Measurements from ENCODE around the gene ATP6AP1. TPM values are rescaled to one million over a fixed set of nuclear protein-coding genes. Genes with fewer than 3 reads are reported as not detected.
A peak's percentile ranks its signal among the peaks of the same experiment; 100 is the strongest.
"Not testable (repeated sequence)": the region's sequence is repeated elsewhere in the genome, so short reads cannot be mapped to it uniquely, and the experiment has no call there.

The ATP6AP1 gene
- total and polyA plus RNA-seq, 10 donors: 34.2 to 127 (median 82.0) TPM

- TF ChIP-seq POLR2AphosphoS5 (IDR thresholded peaks at IDR 0.05): no peak
- TF ChIP-seq CTCF (IDR thresholded peaks at IDR 0.05 in 8 of 11, conservative IDR thresholded peaks at IDR 0.05 in 3 of 11): no peak
- no peak for TF ChIP-seq POLR2A (IDR thresholded peaks at IDR 0.05)
- no peaks in the 10 kb centered on the region for H3K9me3 ChIP-seq
- intact Hi-C loops (cut with DNase I; ENCODE audit: low total_unique reads): no loop called here
Measured at GRCh38 chrX:154399527-154400368, 28.7 kb upstream of the ATP6AP1 start.

GRCh38 chrX:154400369-154400817 lies 28.1 kb upstream of the ATP6AP1 start:
- 78 to 82% (median 81%) methylated on average over 2 to 6 of the region's 6 CpGs for WGBS, 5 donors
- Histone ChIP-seq H3K4me3 (peak overlapping the region in 3 of 8 donors; percentile 53 to 72 (median 58)), H3K36me3 (peaks cover 0 to 63% (median 19%) of the 10 kb centered on the region in 6 donors), H3K4me1 (peaks cover 0 to 47% (median 22%) of the 10 kb centered on the region in 6 donors), H3K27ac (peak overlapping the region in 3 of 8 donors; percentile 94 to 99 (median 98))
- H3K9me3 ChIP-seq; H3K27me3 ChIP-seq (replicated peaks in 1 of 7); DNase-seq; intact Hi-C loops (cut with DNase I; ENCODE audit: low total_unique reads): not testable (repeated sequence)

More at GRCh38 chrX:154399527-154400368, 28.7 kb upstream of the ATP6AP1 start:
- whole genome bisulfite sequencing, 5 donors: 16 to 59% (median 45%) methylated on average over 8 to 14 of the region's 14 CpGs
- DNase-seq: no peak
- Histone ChIP-seq H3K4me3 (peak overlapping the region; percentile 49 to 72 (median 57)), H3K27me3 (replicated peaks in 1 of 7) (no peaks in the 10 kb centered on the region), H3K36me3 (peaks cover 0 to 57% (median 19%) of the 10 kb centered on the region in 6 donors), H3K27ac (peak overlapping the region in 7 of 8 donors; percentile 94 to 99 (median 98)), H3K4me1 (peaks cover 0 to 47% (median 22%) of the 10 kb centered on the region in 6 donors)

GRCh38 chrX:154401045-154401799 lies 27.3 kb upstream of the ATP6AP1 start:
- no peaks in the 10 kb centered on the region for H3K9me3 ChIP-seq
- peak overlapping the region in 2 of 8 donors; percentile 7 to 94 for H3K27ac ChIP-seq
- no peak for DNase-seq
- TF ChIP-seq POLR2A (IDR thresholded peaks at IDR 0.05) (no peak), CTCF (IDR thresholded peaks at IDR 0.05 in 8 of 11, conservative IDR thresholded peaks at IDR 0.05 in 3 of 11) (no peak), POLR2AphosphoS5 (IDR thresholded peaks at IDR 0.05) (peak in 2 of 3 donors; percentile 24 to 59)
- WGBS, 5 donors: 50 to 71% (median 60%) methylated on average over 3 to 6 of the region's 6 CpGs
- H3K36me3 ChIP-seq: peaks cover 0 to 64% (median 19%) of the 10 kb centered on the region in 6 donors
- peaks cover 0 to 46% (median 22%) of the 10 kb centered on the region in 6 donors for H3K4me1 ChIP-seq
- H3K4me3 ChIP-seq: no peak overlapping the region
- no peaks in the 10 kb centered on the region for H3K27me3 ChIP-seq (replicated peaks in 1 of 7)
- intact Hi-C loops (cut with DNase I; ENCODE audit: low total_unique reads): no loop called here

- peaks cover 0 to 64% (median 19%) of the 10 kb centered on the region in 6 donors for H3K36me3 ChIP-seq
- H3K9me3 ChIP-seq: no peaks in the 10 kb centered on the region
- peaks cover 0 to 38% (median 18%) of the 10 kb centered on the region in 6 donors for H3K4me1 ChIP-seq
- TF ChIP-seq POLR2AphosphoS5 (IDR thresholded peaks at IDR 0.05) (no peak), CTCF (IDR thresholded peaks at IDR 0.05 in 8 of 11, conservative IDR thresholded peaks at IDR 0.05 in 3 of 11) (no peak), POLR2A (IDR thresholded peaks at IDR 0.05) (no peak)
- H3K27me3 ChIP-seq (replicated peaks in 1 of 7): no peaks in the 10 kb centered on the region
- intact Hi-C loops (cut with DNase I; ENCODE audit: low total_unique reads): no loop called here
- peak overlapping the region in 1 of 8 donors; percentile 27 for H3K27ac ChIP-seq
- no peak for DNase-seq
- WGBS, 5 donors: 69 to 84% (median 75%) methylated on average over 6 of the region's 6 CpGs
- H3K4me3 ChIP-seq: no peak overlapping the region
Measured at GRCh38 chrX:154401918-154402621, 26.4 kb upstream of the ATP6AP1 start.
